Measurements from ENCODE around the gene FHAD1.

GRCh38 chr1:15279576-15280230 lies 32.7 kb downstream of the FHAD1 start:
- no peak for TF ChIP-seq EZH2 (IDR thresholded peaks at IDR 0.05)
- no peak for TF ChIP-seq ATF3 (IDR thresholded peaks at IDR 0.05)
- no peak for TF ChIP-seq CTCF (IDR thresholded peaks at IDR 0.05 in 2 of 3, conservative IDR thresholded peaks at IDR 0.05 in 1 of 3; ENCODE audit: borderline replicate concordance in 1 of 3, insufficient read depth in 1 of 3, low read depth in 2 of 3, low read length in 2 of 3)
- no peak for TF ChIP-seq YY1 (IDR thresholded peaks at IDR 0.05; ENCODE audit: extremely low read depth, insufficient replicate concordance, low read depth, low read length)
- no peak for TF ChIP-seq POLR2A (IDR thresholded peaks at IDR 0.05; ENCODE audit: borderline replicate concordance, extremely low read depth, insufficient read depth, insufficient read length)
- no peak for TF ChIP-seq POLR2AphosphoS5 (IDR thresholded peaks at IDR 0.05; ENCODE audit: low read depth, low read length)
- no peak for TF ChIP-seq ZFX (IDR thresholded peaks at IDR 0.05)
- no peak for TF ChIP-seq CEBPB (IDR thresholded peaks at IDR 0.05; ENCODE audit: low read depth)
- TF ChIP-seq SIN3A (IDR thresholded peaks at IDR 0.05; ENCODE audit: low read depth) = no peak
- no peak for TF ChIP-seq ELF1 (IDR thresholded peaks at IDR 0.05; ENCODE audit: borderline replicate concordance, low read depth)
- TF ChIP-seq, protein P1, sequence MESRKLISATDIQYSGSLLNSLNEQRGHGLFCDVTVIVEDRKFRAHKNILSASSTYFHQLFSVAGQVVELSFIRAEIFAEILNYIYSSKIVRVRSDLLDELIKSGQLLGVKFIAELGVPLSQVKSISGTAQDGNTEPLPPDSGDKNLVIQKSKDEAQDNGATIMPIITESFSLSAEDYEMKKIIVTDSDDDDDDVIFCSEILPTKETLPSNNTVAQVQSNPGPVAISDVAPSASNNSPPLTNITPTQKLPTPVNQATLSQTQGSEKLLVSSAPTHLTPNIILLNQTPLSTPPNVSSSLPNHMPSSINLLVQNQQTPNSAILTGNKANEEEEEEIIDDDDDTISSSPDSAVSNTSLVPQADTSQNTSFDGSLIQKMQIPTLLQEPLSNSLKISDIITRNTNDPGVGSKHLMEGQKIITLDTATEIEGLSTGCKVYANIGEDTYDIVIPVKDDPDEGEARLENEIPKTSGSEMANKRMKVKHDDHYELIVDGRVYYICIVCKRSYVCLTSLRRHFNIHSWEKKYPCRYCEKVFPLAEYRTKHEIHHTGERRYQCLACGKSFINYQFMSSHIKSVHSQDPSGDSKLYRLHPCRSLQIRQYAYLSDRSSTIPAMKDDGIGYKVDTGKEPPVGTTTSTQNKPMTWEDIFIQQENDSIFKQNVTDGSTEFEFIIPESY (IDR thresholded peaks at IDR 0.05; ENCODE audit: extremely low read depth, insufficient replicate concordance, low read length) = no peak
- no peak for TF ChIP-seq SRF (IDR thresholded peaks at IDR 0.05; ENCODE audit: low read depth)
- no peak for TF ChIP-seq EZH2phosphoT487 (IDR thresholded peaks at IDR 0.05; ENCODE audit: borderline replicate concordance)

Data from HCT116 (cell line).